Astrocyte of the cerebellum (primary cell): ENCODE results near the gene DEGS2.

Experiments
- DNase-seq: peaks from one replicate; pipeline ENCODE4 v3.0.0-alpha.2; 2011; ENCODE audit warnings: low read depth
- H3K4me3 ChIP-seq: 2 replicates; pipeline ENCODE4 v1.5.1; 2011; ENCODE audit warnings: mild to moderate bottlenecking, low read depth, low read length, moderate library complexity
- CTCF ChIP-seq: IDR thresholded peaks from 2 replicates; pipeline ENCODE4 v1.5.1; 2012; ENCODE audit warnings: low read length, low read depth, moderate library complexity, mild to moderate bottlenecking; ENCODE audit errors: missing control alignments
- in situ Hi-C: cut with HindIII; loops from 2 replicates; pipeline ENCODE4 v1.10.0; 2017; ENCODE audit warnings: low sequenced_read_pairs

The DEGS2 gene

GRCh38 chr14:100119251-100119650 is 40.2 kb downstream of the DEGS2 start:
- DNase-seq = no peak
- in situ Hi-C loops = no loop called here
- no peak overlapping the region for H3K4me3 ChIP-seq
- TF ChIP-seq CTCF = no peak

- H3K4me3 ChIP-seq = no peak overlapping the region
- no peak for TF ChIP-seq CTCF
- DNase-seq = no peak
- in situ Hi-C loops = no loop called here
These were observed 40.9 kb downstream of the DEGS2 start for GRCh38 chr14:100118396-100119011.

GRCh38 chr14:100117633-100118395 is 41.6 kb downstream of the DEGS2 start:
- TF ChIP-seq CTCF = no peak
- in situ Hi-C loops = no loop called here
- H3K4me3 ChIP-seq = no peak overlapping the region
- DNase-seq = no peak

GRCh38 chr14:100117026-100117425 is 42.4 kb downstream of the DEGS2 start:
- in situ Hi-C loops = no loop called here
- no peak for DNase-seq
- no peak overlapping the region for H3K4me3 ChIP-seq
- TF ChIP-seq CTCF = no peak

- DNase-seq = no peak
- TF ChIP-seq CTCF = no peak
- H3K4me3 ChIP-seq = no peak overlapping the region
- in situ Hi-C loops = no loop called here
These were observed 43.3 kb downstream of the DEGS2 start for GRCh38 chr14:100116134-100116533.

GRCh38 chr14:100115726-100116125 is 43.7 kb downstream of the DEGS2 start:
- DNase-seq = no peak
- in situ Hi-C loops = no loop called here
- TF ChIP-seq CTCF = no peak
- no peak overlapping the region for H3K4me3 ChIP-seq
